Epithelial cell of prostate (primary cell): ENCODE measurements around the gene IFT88.
A peak's percentile ranks its signal among the peaks of the same experiment; 100 is the strongest.

ENCODE experiments used
- DNase-seq: peaks from one replicate; pipeline ENCODE4 v3.0.0-alpha.2; 2011; ENCODE audit warnings: low read depth, low spot score
- H3K27ac ChIP-seq: fragments of 450-650 bp; 2 replicates; pipeline ENCODE4 v1.5.1; 2017; ENCODE audit warnings: mild to moderate bottlenecking

The IFT88 gene

DNA sequence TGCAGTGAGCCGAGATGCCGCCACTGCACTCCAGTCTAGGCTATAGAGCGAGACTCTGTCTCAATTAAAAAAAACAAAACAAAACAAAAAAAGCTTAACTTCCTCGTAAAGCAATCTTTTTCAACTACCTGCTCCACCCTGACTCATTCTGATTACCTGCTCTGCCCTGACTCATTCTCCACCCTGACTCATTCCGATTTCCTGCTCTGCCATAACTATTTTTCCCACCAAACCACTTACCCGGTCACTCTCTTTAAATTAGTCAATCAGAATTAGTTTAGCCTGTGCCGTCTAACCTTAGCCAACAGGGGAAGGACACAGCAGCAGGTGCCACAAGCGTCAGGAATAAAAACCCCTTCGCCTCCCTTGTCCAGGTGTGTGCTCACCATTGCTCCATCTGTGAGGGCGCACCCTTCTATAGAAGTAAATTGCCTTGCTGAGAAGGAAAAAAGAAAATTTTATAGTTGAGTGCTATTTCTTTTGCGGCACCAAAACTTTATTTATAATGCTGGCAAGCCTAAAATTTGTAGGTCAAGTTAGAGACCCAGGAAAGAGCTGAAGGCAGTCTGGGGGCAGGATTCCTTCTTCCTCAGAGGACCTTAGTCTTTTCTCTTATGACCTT, 1.7 kb upstream of the IFT88 start:
- no peak overlapping the region for H3K27ac ChIP-seq
- DNase-seq, result no peak

DNA sequence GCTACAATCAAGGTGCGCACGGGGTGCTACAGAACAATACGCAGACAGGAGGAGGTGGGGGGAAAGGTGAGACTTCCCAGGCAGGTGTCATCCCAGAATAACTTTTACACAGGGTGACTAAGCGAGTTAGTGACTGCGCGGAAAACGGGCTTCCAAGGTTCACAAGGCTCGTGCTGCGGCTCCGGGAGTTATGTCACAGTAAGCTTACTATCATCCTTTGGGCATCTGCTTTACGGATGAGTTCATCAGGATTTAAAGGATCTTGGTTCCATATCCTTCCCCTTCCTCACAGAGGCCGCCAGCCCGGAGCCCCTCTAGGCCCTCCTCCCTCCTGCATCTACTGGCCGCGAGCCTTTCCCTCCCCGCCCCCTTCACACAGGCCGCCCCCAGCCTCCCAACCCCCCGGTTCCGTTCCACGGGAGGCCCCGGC, 474 bp upstream of the IFT88 start:
- peak overlapping the region; percentile 91 for H3K27ac ChIP-seq
- peak; percentile 73 for DNase-seq

DNA sequence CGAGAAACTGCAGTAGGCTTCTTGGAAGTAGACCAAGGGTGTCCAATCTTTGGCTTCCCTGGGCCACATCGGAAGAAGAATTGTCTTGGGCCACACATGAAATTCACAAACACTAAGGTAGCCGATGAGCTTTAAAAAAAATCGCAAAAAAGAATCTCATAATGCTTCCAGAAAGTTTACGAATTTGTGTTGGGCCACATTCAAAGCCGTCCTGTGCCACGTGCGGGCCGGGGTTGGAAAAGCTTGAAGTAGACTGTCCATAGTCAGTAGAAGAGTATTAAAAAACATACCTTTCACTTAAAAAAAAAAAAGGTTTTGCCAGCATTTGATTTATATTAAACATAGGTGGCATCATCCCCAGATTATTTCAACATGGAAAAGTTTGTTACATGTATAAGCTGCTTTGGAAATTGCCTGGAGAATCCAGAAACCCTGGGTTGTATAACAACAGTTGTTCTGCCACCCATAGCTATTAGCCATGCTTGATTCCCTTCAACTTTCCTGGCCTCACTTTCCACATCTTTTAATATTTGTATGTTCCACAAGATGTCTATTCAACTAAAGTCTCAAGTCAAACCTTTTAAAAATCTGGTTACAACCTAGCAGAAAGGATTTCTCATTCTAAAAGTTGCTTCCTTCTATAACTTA, 1.0 kb downstream of the IFT88 start:
- peak overlapping the region; percentile 91 for H3K27ac ChIP-seq
- no peak for DNase-seq

DNA sequence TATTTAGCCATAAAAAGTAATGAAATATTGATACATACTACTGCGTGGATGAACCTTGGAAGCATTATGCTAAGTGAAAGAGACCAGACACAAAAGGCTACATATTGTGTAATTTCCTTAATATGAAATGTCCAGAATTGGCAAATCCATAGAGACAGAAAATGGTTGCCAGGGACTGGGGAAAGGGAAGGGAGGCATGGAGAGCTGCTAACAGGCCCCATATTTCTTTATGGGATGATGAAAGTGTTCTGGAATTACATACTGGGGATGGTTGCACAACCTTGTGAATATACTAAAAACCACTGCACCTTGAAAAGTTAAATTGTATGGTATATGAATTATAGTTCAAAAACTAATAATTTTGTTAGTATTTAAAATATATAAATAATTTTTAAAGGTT, 3.6 kb downstream of the IFT88 start:
- H3K27ac ChIP-seq, result no peak overlapping the region
- DNase-seq, result no peak

DNA sequence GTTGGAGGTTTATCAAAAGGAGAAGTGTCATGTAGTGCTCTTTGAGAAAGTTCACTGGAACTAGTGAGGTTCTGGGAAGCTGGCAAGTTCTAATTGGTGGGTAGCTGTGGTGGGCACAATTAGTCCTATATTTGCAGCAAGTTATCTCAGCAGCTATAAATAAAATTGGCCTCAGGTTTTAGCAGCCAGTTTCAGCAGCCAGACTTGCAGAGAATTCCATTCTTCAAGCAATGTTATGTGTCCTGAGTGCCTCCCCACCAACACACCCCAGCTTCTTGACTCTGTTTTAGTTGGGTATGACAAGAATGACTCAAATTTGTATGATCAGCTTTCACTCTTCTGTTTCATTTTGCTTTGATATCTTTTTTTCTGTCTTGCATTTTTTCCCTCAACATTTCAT, 4.7 kb downstream of the IFT88 start:
- DNase-seq, result no peak
- no peak overlapping the region for H3K27ac ChIP-seq

DNA sequence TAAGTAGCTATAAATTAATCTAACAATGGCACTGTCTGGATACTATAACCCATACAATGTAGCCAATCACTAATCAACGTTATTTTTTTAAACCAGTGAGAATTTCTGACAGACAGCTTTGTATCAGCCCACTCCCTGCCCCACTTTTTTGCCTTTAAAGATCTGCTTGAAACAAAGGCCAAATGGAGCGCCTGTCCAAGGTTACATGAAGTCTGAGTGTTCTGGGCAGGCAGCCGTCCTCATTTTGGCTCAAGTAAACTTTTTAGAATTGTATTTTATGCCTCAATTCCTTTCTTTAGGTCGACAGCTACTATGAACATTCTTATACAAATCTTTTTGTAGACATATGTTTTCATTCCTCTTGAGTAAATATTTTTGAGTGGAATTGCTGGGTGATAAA, 6.2 kb downstream of the IFT88 start:
- H3K27ac ChIP-seq, result no peak overlapping the region
- DNase-seq, result no peak

DNA sequence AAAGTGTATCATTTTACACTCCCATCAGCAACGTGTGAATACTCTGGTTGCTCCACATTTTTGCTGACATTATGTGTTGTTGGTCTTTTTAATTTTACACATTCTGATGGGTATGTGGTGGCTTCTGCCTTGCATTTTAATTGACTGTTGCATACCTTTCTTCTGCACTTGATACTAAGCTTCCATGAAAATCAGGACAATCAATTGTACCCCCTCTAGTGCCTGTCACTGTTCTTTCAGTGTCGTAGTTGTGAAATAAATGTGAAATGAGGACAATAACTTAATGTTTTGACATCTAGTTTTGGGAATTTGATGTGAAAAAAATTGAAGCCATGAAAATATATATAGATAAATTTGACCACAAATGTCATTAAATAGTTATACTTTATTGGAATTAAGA, 6.7 kb downstream of the IFT88 start:
- no peak for DNase-seq
- H3K27ac ChIP-seq, result no peak overlapping the region

DNA sequence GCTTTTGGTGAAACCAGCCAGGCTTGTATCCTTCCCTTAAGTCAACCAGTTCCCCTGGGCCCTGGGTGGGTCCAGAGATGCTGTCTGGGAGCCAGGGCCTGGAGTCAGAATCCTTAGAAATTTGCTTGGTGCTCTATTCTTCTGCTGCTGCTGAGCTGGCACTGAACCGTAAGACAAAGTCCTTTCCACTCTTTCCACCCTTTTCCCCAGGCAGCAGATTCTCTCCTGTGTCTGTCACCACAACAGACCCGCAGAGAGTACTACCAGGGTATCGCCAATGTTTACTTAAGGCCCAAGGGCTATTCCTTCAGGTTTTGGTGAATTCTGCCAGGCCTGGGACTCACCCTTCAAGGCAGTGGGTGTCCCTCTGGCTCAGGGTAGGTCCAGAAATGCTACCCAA, 12.2 kb downstream of the IFT88 start:
- DNase-seq, result no peak

DNA sequence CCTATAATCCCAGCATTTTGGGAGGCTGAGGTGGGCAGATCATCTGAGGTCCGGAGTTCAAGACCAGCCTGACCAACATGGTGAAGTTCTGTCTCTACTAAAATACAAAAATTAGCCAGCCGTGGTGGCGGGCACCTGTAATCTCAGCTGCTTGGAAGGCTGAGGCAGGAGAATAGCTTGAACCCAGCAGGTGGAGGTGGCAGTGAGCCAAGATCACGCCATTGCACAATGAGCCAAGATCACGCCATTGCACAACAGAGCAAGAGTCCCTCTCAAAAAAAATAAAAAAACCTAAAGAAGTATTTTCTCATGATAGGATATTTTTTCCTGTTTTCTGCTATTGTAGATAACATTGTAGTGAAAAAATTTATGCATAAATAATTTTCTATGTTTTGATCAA, 13.3 kb downstream of the IFT88 start:
- no peak overlapping the region for H3K27ac ChIP-seq
- no peak for DNase-seq

More for the DNA sequence above, 12.2 kb downstream of the IFT88 start:
- H3K27ac ChIP-seq, result no peak overlapping the region

DNA sequence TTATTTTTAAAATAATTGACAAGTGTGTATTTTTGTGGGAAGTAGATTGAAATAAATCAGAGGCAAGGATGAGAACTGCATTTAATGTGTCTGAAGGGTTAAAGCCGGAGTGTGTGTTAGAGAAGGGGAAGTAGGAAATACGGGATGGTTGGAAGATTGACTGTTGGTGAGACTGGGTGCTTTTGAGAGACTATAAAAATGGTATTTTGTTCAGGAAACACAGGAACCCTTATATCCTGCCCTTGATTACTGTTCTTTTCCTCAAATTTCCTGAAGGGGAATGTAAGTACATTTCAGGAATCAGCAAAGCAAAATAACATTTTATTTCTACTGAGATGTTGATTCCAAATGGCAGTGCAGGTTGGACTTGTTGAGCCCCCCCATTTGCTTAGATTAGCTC, 15.1 kb downstream of the IFT88 start:
- DNase-seq, result no peak
- no peak overlapping the region for H3K27ac ChIP-seq

DNA sequence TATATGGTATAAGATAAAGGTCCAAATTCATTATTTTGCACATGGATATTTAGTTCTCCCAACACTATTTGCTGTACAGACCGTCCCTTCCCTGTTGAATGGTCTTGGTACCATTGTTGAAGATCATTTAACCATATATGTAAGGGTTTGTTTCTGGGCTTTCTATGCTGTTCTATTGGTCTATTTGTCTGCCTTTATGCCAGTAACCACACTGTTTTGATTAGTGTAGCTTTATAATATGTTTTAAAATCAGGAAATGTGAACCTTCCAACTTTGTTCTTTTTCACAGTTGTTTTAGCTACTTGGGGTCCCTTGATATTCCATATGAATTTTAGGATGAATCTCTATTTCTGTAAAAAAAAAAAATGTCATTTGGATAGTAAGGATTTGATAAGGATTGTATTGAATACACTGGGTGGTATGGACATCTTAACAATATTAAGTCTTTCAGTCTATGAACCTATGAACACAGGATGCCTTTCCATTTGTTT, 16.9 kb downstream of the IFT88 start:
- no peak for DNase-seq
- H3K27ac ChIP-seq, result no peak overlapping the region

DNA sequence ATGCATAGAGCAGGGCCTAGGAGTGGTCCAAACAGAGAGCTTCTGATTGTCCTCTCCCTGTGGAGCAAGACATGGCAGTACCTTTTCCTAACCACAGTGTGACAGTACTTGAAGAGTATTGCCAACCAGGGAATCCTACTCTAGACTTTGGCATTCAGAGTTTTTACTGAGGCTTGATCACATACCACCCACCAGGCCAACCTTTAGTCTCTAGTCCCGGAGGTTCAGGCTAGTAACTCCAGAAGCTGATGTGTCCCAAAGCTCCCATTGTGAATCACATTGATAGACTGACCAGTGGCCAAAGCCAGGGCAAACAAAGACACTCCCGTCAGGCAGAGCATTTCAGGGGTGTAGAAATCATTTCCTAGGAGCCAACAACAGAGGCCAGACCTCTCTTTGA, 18.4 kb downstream of the IFT88 start:
- no peak for DNase-seq
- no peak overlapping the region for H3K27ac ChIP-seq

DNA sequence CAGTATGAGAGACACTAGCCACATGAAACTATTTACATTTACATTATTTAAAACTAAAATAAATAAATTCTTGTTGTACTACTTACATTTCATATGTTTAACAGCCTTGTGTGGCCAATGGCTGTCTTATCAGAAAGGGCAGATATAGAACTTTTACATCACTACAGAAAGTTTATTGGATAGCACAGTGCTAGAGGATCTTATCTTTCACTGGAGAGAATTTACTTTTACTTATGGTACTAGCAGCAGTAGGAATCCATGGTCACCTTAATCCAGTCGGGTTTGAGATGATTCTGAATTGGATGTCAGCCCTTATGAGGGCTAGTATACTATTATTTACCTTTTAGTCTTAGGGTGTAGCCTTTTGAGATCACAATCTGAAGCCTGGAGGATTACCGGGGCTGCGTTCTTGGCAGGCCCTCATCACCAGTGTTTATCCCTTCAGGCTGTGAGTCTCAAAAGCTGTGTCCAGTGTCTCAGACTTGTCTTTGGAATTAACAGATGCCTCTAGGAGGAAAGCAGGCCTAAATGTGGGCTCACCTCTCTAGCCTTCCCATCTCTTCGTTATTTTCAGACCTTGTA, 21.7 kb downstream of the IFT88 start:
- no peak for DNase-seq

DNA sequence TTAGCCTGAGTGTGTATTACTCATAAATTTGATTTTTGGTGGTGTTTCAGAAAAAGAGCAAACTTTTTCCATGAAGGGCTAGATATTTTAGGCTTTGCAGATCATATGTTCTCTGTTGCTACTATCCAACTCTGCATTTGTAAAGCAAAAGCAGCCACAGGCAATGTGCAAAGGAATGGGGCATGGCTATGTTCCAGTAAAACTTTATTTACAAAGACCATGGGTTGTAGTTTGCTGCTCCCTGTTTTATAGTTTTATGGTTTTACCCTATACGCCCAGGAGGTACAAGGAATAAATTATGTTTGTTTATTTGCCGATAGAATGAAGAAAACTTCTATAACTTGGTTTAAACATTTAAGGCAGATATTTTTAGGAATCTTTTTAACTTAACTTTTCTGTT, 23.6 kb downstream of the IFT88 start:
- H3K27ac ChIP-seq, result no peak overlapping the region
- DNase-seq, result no peak

More for the DNA sequence above, 21.7 kb downstream of the IFT88 start:
- H3K27ac ChIP-seq, result no peak overlapping the region

DNA sequence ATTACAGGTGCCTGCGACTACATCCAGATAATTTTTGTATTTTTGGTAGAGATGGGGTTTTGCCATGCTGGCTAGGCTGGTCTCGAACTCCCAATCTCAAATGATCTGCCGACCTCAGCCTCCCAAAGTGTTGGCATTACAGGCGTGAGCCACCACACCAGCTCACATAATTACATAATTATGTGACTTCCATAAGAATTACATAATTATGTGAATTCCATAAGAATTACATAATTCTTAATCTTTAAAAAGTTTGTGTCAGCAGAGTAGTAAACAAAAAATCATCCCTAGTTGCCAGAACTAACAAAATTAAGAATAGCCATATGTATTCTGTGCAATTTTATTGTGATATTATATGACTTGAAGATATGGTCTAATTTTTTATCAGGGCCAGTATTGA, 25.6 kb downstream of the IFT88 start:
- DNase-seq, result no peak

DNA sequence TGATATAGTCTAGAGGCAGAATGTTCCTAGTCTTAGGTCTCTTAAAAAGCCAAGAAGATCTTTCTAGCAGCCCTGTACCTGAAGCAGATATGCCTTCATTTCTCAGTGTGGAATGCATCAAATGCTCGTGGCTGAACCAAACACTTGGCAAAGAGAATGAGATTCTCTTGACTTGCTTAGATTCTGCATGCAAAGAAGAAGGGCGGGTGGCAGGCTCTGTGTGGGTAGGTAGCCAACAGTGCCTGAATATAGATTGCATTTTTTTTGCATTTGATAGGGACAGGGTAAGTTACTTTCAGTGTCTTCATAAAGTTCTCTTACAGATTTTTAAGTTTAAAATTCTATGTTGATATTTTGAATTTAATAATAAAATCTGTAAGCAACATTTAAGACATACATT, 27.3 kb downstream of the IFT88 start:
- no peak for DNase-seq
- no peak overlapping the region for H3K27ac ChIP-seq

More for the DNA sequence above, 25.6 kb downstream of the IFT88 start:
- H3K27ac ChIP-seq, result no peak overlapping the region

DNA sequence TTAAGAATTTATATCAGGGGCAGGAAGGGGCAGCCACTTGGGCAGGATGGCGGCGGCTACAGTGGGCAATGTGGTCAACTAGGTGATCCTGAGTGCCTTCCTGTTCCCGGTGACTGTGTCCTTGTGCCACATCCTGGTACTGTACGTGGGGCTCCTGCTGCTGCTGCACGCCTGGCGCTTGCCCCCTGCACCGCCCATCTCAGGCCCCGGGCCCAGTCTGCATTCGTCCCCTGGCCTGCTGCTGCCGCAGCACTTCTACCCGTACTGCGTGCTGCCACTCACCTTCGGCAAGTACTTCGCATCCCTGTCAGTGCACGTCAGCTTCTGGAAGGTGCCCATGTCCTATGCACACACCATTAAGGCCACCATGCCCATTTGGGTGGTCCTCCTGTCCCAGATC, 40.1 kb downstream of the IFT88 start:
- no peak for DNase-seq

DNA sequence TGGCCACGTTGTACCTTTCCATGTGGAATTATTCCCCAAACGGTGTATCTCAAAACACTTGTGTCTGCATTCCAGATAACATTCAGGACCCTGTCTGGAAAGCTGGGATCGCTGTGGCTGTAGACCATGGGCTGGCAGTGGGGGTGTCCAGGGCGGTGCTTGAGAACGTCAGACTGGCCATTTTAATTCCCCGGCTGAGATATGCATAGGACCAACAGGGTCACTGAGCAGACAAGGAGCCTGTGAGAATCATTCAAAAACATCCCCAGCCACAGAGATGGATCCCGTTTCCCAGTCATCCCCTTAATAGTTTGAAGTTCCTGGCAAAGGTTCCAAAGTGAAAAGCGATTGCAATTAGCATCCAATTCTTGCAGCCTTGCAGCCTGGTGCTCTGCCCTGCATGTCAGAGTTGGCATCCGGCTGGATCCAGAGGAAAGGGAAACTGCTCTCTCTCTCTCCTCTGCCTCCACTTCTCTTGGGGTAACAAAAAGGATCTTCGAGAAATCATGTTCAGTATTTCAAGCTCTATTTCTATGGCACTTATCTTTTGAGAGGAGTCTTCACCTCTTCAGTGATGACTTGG, 41.6 kb downstream of the IFT88 start:
- H3K27ac ChIP-seq, result no peak overlapping the region

More for the DNA sequence above, 40.1 kb downstream of the IFT88 start:
- H3K27ac ChIP-seq, result no peak overlapping the region

DNA sequence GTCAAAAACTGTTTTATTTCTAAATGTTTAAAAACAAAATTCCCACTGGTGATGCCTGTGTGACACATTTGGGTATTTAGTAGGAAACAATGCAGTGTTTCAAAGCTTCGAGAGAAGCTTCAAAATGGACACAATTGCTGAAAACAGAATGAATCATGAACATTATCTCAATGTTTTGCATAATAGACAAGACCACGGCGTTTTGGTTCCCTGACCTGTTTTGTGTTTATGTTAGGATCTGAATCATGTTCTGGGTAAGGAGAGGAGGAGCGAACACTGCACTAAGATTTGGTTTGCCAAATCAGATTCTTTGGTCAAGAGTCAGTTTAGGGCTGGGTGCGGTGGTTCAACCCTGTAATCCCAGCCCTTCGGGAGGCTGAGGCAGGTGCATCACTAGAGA, 42.2 kb downstream of the IFT88 start:
- DNase-seq, result peak; percentile 14
- H3K27ac ChIP-seq, result no peak overlapping the region

More for the DNA sequence above, 41.6 kb downstream of the IFT88 start:
- DNase-seq, result no peak

DNA sequence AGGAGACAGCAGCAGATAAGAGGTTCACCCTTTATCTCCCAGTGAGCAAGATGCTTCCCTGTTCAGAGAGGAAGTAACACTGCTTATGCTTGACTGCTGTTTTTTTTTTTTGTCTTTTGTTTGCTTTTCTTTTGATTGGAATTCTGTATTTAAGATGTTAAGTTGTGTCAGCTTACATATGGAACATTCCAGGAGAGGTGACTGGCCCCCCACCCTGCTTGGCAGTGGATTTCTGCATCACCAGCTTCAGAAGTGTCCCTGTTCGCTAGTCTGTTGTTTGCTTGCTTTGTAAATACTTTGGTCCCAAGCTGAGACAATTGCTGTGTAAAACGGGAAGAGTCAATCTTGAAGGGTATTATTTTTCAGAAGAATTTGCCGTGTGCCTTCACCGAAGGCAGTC, 43.0 kb downstream of the IFT88 start:
- DNase-seq, result no peak
- no peak overlapping the region for H3K27ac ChIP-seq

DNA sequence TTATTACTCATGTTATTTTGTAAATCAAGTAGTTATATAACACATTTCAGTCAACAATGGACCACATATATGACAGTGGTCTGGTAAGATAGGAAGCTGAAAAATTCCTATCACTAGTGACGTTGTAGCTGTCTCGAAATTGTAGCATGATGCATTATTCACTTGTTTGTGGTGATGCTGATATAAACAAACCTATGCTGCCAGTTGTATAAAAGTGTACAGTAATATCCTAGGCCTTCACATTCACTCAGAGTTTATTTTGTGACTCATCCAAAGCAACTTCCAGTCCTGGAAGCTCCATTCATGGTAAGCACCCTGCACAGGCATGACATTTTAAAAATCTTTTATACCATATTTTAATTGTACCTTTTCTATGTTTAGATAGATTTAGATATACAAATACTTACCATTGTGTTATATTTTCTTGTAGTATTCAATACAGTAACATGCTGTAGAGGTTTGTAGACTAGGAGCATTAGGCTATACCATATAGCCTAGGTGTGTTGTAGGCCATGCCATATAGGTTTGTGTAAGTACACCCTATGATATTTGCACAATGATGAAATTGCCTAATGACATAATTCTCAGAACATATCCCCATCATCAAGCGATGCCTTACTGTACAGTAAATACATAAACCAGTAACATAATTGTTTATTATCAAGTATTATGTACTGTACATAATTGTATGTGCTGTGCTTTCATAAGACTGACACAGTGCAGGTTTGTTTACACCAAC, 49.3 kb downstream of the IFT88 start:
- DNase-seq, result peak; percentile 63
- H3K27ac ChIP-seq, result no peak overlapping the region
